Nephron (organoid): ENCODE data around the gene CST11.

Experiments
- H3K27ac Mint-ChIP-seq, 3 experiments: 2 replicates each; pipeline ENCODE4 v1.8.0; 2020; ENCODE audit warnings: mixed read lengths in 3 of 3, mild to moderate bottlenecking in 2 of 3, moderate library complexity in 1 of 3
- H3K27me3 Mint-ChIP-seq: 2 replicates; pipeline ENCODE4 v1.8.0; 2021; ENCODE audit warnings: low read depth, mild to moderate bottlenecking, moderate library complexity, mixed read lengths
- H3K36me3 Mint-ChIP-seq: 2 replicates; pipeline ENCODE4 v1.8.0; 2020; ENCODE audit warnings: low read depth, mixed read lengths
- H3K4me1 Mint-ChIP-seq: 2 replicates; pipeline ENCODE4 v1.8.0; 2020; ENCODE audit warnings: mixed read lengths
- H3K4me3 Mint-ChIP-seq, 3 experiments: 2 replicates each; pipeline ENCODE4 v1.8.0; 2020; ENCODE audit warnings: mild to moderate bottlenecking in 3 of 3, mixed read lengths in 3 of 3, moderate library complexity in 2 of 3
- H3K9me3 Mint-ChIP-seq: 2 replicates; pipeline ENCODE4 v1.8.0; 2020; ENCODE audit warnings: mixed read lengths
- CTCF ChIP-seq, 3 experiments: fragments of 200-600 bp; sonication (generic); IDR thresholded peaks; one replicate each; pipeline ENCODE4 v1.5.0; 2021; ENCODE audit warnings: antibody characterized with exemption in 3 of 3; ENCODE audit not compliant: unreplicated experiment in 3 of 3

Gene CST11

GRCh38 chr20:23451956-23452487, 654 bp downstream of the CST11 start:
- Mint-ChIP-seq H3K36me3 (no peaks in the 10 kb centered on the region), H3K4me1 (no peaks in the 10 kb centered on the region), H3K27me3 (peaks cover 10% of the 10 kb centered on the region), H3K4me3 (no peak overlapping the region), H3K9me3 (peaks cover 2% of the 10 kb centered on the region), H3K27ac (no peak overlapping the region)
- TF ChIP-seq CTCF (IDR thresholded peaks at IDR 0.05; ENCODE audit: unreplicated experiment in 3 of 3): no peak

- no peak overlapping the region for H3K27ac Mint-ChIP-seq
- peaks cover 1% of the 10 kb centered on the region for H3K9me3 Mint-ChIP-seq
- TF ChIP-seq CTCF (IDR thresholded peaks at IDR 0.05; ENCODE audit: unreplicated experiment in 3 of 3): no peak
- no peak overlapping the region for H3K4me3 Mint-ChIP-seq
- H3K27me3 Mint-ChIP-seq: peaks cover 8% of the 10 kb centered on the region
- no peaks in the 10 kb centered on the region for H3K36me3 Mint-ChIP-seq
- no peaks in the 10 kb centered on the region for H3K4me1 Mint-ChIP-seq
These were observed 1.8 kb downstream of the CST11 start for GRCh38 chr20:23450877-23451276.

- H3K9me3 Mint-ChIP-seq: no peaks in the 10 kb centered on the region
These were observed 3.3 kb downstream of the CST11 start for GRCh38 chr20:23449421-23449820.

GRCh38 chr20:23448167-23448566, 4.5 kb downstream of the CST11 start:
- TF ChIP-seq CTCF (IDR thresholded peaks at IDR 0.05; ENCODE audit: unreplicated experiment in 3 of 3): no peak
- Mint-ChIP-seq H3K4me1 (no peaks in the 10 kb centered on the region), H3K36me3 (no peaks in the 10 kb centered on the region), H3K27me3 (peaks cover 15% of the 10 kb centered on the region), H3K27ac (no peak overlapping the region), H3K4me3 (no peak overlapping the region), H3K9me3 (no peaks in the 10 kb centered on the region)

More at GRCh38 chr20:23449421-23449820, 3.3 kb downstream of the CST11 start:
- Mint-ChIP-seq H3K4me1 (no peaks in the 10 kb centered on the region), H3K27ac (no peak overlapping the region), H3K4me3 (no peak overlapping the region), H3K27me3 (peaks cover 15% of the 10 kb centered on the region), H3K36me3 (no peaks in the 10 kb centered on the region)
- TF ChIP-seq CTCF (IDR thresholded peaks at IDR 0.05; ENCODE audit: unreplicated experiment in 3 of 3): no peak

GRCh38 chr20:23446505-23446904, 6.2 kb downstream of the CST11 start:
- peaks cover 15% of the 10 kb centered on the region for H3K27me3 Mint-ChIP-seq
- no peaks in the 10 kb centered on the region for H3K4me1 Mint-ChIP-seq
- H3K36me3 Mint-ChIP-seq: no peaks in the 10 kb centered on the region
- H3K9me3 Mint-ChIP-seq: no peaks in the 10 kb centered on the region
- peak; percentile 27 to 32 (median 31) for TF ChIP-seq CTCF (IDR thresholded peaks at IDR 0.05; ENCODE audit: unreplicated experiment in 3 of 3)
- no peak overlapping the region for H3K27ac Mint-ChIP-seq
- H3K4me3 Mint-ChIP-seq: no peak overlapping the region

GRCh38 chr20:23445596-23446217, 7.0 kb downstream of the CST11 start:
- H3K27me3 Mint-ChIP-seq: peaks cover 12% of the 10 kb centered on the region
- H3K36me3 Mint-ChIP-seq: no peaks in the 10 kb centered on the region
- no peak overlapping the region for H3K4me3 Mint-ChIP-seq
- no peaks in the 10 kb centered on the region for H3K4me1 Mint-ChIP-seq
- H3K9me3 Mint-ChIP-seq: no peaks in the 10 kb centered on the region
- no peak overlapping the region for H3K27ac Mint-ChIP-seq
- no peak for TF ChIP-seq CTCF (IDR thresholded peaks at IDR 0.05; ENCODE audit: unreplicated experiment in 3 of 3)
